GM19193 (cell line): ENCODE results near the gene RAB9A.
A peak's percentile ranks its signal among the peaks of the same experiment; 100 is the strongest.

Experiments
- POLR2A ChIP-seq: IDR thresholded peaks from 4 replicates; pipeline ENCODE4 v1.6.1; 2011; ENCODE audit not compliant: insufficient read depth, insufficient read length; ENCODE audit errors: extremely low read depth

RAB9A gene

GRCh38 chrX:13688958-13689740 lies at the start of gene RAB9A:
Gene RAB9A (plus strand): TSS chrX:13689128. CDS start chrX:13708747, 19,619 bp downstream.
- TF ChIP-seq POLR2A = peak; percentile 82

GRCh38 chrX:13645464-13646153 lies 43.3 kb upstream of the RAB9A start:
- no peak for TF ChIP-seq POLR2A

- no peak for TF ChIP-seq POLR2A
Observed at GRCh38 chrX:13646154-13646549, 42.8 kb upstream of the RAB9A start.

GRCh38 chrX:13647709-13648212 lies 41.2 kb upstream of the RAB9A start:
- TF ChIP-seq POLR2A = no peak

- TF ChIP-seq POLR2A = no peak
Observed at GRCh38 chrX:13649838-13650237, 39.1 kb upstream of the RAB9A start.

GRCh38 chrX:13650318-13650717 lies 38.6 kb upstream of the RAB9A start:
- no peak for TF ChIP-seq POLR2A

- TF ChIP-seq POLR2A = no peak
Observed at GRCh38 chrX:13651150-13651549, 37.8 kb upstream of the RAB9A start.

- no peak for TF ChIP-seq POLR2A
Observed at GRCh38 chrX:13652287-13652793, 36.6 kb upstream of the RAB9A start.

- peak; percentile 79 for TF ChIP-seq POLR2A
Observed at GRCh38 chrX:13652850-13653693, 35.9 kb upstream of the RAB9A start, which contains the start of gene TCEANC. Gene TCEANC (plus strand): TSS chrX:13653141. CDS start chrX:13662509, 9,368 bp downstream.

- no peak for TF ChIP-seq POLR2A
Observed at GRCh38 chrX:13654116-13654515, 34.8 kb upstream of the RAB9A start.

- TF ChIP-seq POLR2A = no peak
Observed at GRCh38 chrX:13655674-13656073, 33.3 kb upstream of the RAB9A start.

GRCh38 chrX:13658602-13659001 lies 30.3 kb upstream of the RAB9A start:
- TF ChIP-seq POLR2A = no peak

- TF ChIP-seq POLR2A = no peak
Observed at GRCh38 chrX:13659063-13659462, 29.9 kb upstream of the RAB9A start.

- no peak for TF ChIP-seq POLR2A
Observed at GRCh38 chrX:13661735-13662288, 27.1 kb upstream of the RAB9A start.

GRCh38 chrX:13662355-13662791 lies 26.6 kb upstream of the RAB9A start:
- no peak for TF ChIP-seq POLR2A

GRCh38 chrX:13664020-13664419 lies 24.9 kb upstream of the RAB9A start:
- TF ChIP-seq POLR2A = no peak
